WERI-Rb-1 (cell line): ENCODE data around the gene DCAF6.

ENCODE experiments used
- DNase-seq: peaks from one replicate; pipeline ENCODE4 v3.0.0-alpha.2; 2020
- H3K27ac ChIP-seq: fragments of 250-450 bp; sonication (Bioruptor Pico); 2 replicates; pipeline ENCODE4 v1.5.1; 2020; ENCODE audit warnings: mild to moderate bottlenecking, moderate library complexity
- H3K27me3 ChIP-seq: fragments of 250-450 bp; sonication (Bioruptor Pico); 2 replicates; pipeline ENCODE4 v1.5.1; 2021; ENCODE audit warnings: mild to moderate bottlenecking, low read depth, moderate library complexity; ENCODE audit not compliant: insufficient read depth, severe bottlenecking
- H3K36me3 ChIP-seq: fragments of 250-450 bp; sonication (Bioruptor Pico); 2 replicates; pipeline ENCODE4 v1.5.1; 2020; ENCODE audit warnings: mild to moderate bottlenecking, moderate library complexity
- H3K4me3 ChIP-seq: 2 replicates; pipeline ENCODE4 v1.5.1; 2011; ENCODE audit warnings: low read depth, mild to moderate bottlenecking, control low read depth, low read length
- H3K9me3 ChIP-seq: fragments of 250-450 bp; sonication (Bioruptor Pico); 2 replicates; pipeline ENCODE4 v1.5.1; 2021; ENCODE audit warnings: mild to moderate bottlenecking, moderate library complexity; ENCODE audit not compliant: severe bottlenecking
- TF ChIP-seq, protein P1 (sequence below): IDR thresholded peaks from 2 replicates; pipeline ENCODE4 v1.5.1; 2011; ENCODE audit warnings: low read depth, mild to moderate bottlenecking, control low read depth, inconsistent platforms, low read length

Gene DCAF6

DNA sequence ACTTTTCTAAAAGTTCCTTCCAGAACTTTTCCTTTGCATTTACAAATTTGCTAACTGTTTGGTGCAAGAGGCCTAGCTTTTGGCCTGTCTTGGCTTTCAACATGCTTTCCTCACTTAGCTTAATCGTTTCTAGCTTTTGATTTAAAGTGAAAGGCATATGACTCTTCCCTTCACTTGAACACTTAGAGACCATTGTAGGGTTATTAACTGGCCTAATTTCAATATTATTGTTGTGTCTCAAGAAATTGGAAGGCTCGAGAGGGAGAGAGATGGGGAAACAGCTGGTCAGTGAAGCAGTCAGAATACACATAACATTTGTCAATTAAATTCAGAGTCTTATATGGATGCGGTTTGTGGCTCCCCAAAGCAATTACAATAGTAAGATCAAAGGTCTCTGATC, 63.4 kb downstream of the DCAF6 start:
- no peaks in the 10 kb centered on the region for H3K36me3 ChIP-seq
- TF ChIP-seq, protein P1, sequence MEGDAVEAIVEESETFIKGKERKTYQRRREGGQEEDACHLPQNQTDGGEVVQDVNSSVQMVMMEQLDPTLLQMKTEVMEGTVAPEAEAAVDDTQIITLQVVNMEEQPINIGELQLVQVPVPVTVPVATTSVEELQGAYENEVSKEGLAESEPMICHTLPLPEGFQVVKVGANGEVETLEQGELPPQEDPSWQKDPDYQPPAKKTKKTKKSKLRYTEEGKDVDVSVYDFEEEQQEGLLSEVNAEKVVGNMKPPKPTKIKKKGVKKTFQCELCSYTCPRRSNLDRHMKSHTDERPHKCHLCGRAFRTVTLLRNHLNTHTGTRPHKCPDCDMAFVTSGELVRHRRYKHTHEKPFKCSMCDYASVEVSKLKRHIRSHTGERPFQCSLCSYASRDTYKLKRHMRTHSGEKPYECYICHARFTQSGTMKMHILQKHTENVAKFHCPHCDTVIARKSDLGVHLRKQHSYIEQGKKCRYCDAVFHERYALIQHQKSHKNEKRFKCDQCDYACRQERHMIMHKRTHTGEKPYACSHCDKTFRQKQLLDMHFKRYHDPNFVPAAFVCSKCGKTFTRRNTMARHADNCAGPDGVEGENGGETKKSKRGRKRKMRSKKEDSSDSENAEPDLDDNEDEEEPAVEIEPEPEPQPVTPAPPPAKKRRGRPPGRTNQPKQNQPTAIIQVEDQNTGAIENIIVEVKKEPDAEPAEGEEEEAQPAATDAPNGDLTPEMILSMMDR: no peak
- H3K27ac ChIP-seq: no peak overlapping the region
- no peak overlapping the region for H3K4me3 ChIP-seq
- H3K9me3 ChIP-seq: no peaks in the 10 kb centered on the region
- no peaks in the 10 kb centered on the region for H3K27me3 ChIP-seq
- DNase-seq: no peak

DNA sequence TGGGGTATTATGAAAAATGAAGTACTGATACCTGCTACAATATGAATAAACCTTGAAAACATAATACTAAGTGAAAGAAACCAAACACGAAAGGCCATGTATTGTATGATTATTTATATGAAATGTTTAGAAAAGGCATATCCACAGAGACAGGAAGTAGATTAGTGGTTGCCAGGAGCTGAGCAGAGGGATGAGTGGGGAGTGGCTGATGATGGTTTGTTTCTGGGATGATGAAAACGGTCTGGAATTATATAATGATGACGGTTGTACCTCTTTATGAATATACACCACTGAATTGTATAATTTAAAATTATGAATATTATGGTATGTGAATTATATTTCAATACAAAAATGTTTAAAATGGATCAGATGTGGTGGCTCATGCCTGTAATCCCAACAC, 64.2 kb downstream of the DCAF6 start:
- Histone ChIP-seq H3K9me3 (no peaks in the 10 kb centered on the region), H3K4me3 (no peak overlapping the region), H3K27ac (no peak overlapping the region), H3K27me3 (no peaks in the 10 kb centered on the region), H3K36me3 (no peaks in the 10 kb centered on the region)
- DNase-seq: no peak
- TF ChIP-seq, protein P1: no peak

DNA sequence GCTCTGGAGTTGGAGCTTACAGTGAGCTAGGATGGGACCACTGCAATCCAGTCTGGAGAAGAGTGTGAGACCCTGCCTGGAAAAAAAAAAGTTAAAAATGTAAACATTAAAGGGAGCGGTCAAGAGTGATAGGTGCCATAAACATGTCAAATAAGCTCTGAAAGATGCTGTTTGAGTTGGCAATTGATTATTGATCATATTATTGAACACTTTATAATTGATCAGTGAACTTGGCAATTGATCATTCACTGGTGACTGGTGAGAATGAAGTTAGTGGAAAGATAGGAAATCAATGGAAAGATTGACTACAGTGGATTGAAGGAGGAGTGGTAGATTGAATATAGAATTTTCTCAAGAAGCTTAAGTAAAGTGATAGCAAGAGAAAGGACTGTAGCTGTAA, 64.7 kb downstream of the DCAF6 start:
- no peak overlapping the region for H3K27ac ChIP-seq

DNA sequence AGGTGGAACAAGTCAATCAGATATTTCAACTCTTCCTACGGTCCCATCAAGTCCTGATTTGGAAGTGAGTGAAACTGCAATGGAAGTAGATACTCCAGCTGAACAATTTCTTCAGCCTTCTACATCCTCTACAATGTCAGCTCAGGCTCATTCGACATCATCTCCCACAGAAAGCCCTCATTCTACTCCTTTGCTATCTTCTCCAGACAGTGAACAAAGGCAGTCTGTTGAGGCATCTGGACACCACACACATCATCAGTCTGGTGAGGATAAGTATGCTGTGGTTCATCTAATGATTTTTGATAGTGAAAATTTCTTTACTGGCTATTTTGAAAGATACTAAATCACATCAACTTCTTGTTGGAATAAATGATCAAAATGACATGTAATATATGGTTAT, 68.0 kb downstream of the DCAF6 start:
- no peak for DNase-seq
- Histone ChIP-seq H3K27me3 (no peaks in the 10 kb centered on the region), H3K9me3 (no peaks in the 10 kb centered on the region), H3K36me3 (no peaks in the 10 kb centered on the region), H3K27ac (no peak overlapping the region), H3K4me3 (no peak overlapping the region)
- TF ChIP-seq, protein P1: no peak

More for the DNA sequence above, 64.7 kb downstream of the DCAF6 start:
- no peak overlapping the region for H3K4me3 ChIP-seq
- no peak for DNase-seq
- no peaks in the 10 kb centered on the region for H3K9me3 ChIP-seq
- TF ChIP-seq, protein P1: no peak
- H3K36me3 ChIP-seq: no peaks in the 10 kb centered on the region
- H3K27me3 ChIP-seq: no peaks in the 10 kb centered on the region

DNA sequence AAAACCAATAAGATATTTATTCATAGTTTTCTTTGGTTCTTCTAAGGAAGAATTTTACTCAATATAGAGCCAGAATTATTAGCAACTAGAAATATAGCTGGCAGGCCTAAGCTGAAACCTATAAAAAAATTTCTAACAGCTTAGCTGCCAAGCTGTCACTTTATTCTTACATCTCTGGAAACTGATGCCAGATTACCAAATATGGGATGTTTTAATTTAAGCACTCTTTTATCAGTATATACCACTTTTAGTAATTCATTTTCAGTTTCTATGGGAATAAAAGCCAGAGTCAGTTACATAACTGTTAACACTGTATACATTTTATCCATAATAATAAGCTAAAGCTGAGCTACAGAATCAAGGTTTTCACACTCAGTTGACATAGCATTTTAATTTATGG, 69.0 kb downstream of the DCAF6 start:
- Histone ChIP-seq H3K4me3 (no peak overlapping the region), H3K36me3 (no peaks in the 10 kb centered on the region), H3K27me3 (no peaks in the 10 kb centered on the region), H3K27ac (no peak overlapping the region), H3K9me3 (no peaks in the 10 kb centered on the region)
- TF ChIP-seq, protein P1: no peak
- no peak for DNase-seq

DNA sequence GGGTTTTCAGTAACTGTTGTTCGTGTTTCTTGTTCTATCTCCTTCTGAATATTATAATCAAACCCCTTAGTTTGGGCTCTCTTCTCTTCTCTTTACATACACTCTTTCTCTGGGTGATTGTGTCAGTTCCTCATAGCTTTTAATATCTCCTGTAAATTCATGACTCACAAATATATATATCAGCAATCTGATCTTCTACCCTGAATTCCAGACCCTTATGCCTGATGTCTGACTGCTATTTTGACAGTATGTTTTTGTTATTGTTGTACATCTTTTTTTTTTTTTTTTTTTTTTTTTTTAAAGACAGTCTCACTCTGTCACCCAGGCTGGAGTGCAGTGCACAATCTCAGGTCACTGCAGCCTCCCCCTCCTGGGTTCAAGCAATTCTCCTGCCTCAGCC, 71.2 kb downstream of the DCAF6 start:
- TF ChIP-seq, protein P1: no peak
- Histone ChIP-seq H3K36me3 (no peaks in the 10 kb centered on the region), H3K9me3 (no peaks in the 10 kb centered on the region), H3K27ac (no peak overlapping the region), H3K27me3 (no peaks in the 10 kb centered on the region), H3K4me3 (no peak overlapping the region)
- DNase-seq: no peak
